Esophagus (tissue), 2 donors: Measurements from ENCODE around the gene NEMP2. TPM values are rescaled to one million over a fixed set of nuclear protein-coding genes. Genes with fewer than 3 reads are reported as not detected.
"Not testable (repeated sequence)": the region's sequence is repeated elsewhere in the genome, so short reads cannot be mapped to it uniquely, and the experiment has no call there.

Source experiments
- H3K27ac ChIP-seq, 2 donors: one replicate each; pipeline ENCODE4 v1.5.1; 2013; ENCODE audit warnings: low read depth in 2 of 2, mild to moderate bottlenecking in 2 of 2, inconsistent platforms in 1 of 2, low read length in 1 of 2, moderate library complexity in 1 of 2
- H3K27me3 ChIP-seq, 2 donors: one replicate each; pipeline ENCODE4 v1.6.1; 2013; ENCODE audit warnings: low read length in 2 of 2, control low read depth in 1 of 2, mild to moderate bottlenecking in 1 of 2; ENCODE audit not compliant: insufficient read depth in 2 of 2, control insufficient read depth in 1 of 2
- H3K36me3 ChIP-seq, 2 donors: one replicate each; pipeline ENCODE4 v1.6.1; 2013; ENCODE audit warnings: low read length in 1 of 2; ENCODE audit not compliant: control insufficient read depth in 2 of 2, insufficient read depth in 2 of 2
- H3K4me1 ChIP-seq, 2 donors: one replicate each; pipeline ENCODE4 v1.6.1; 2013; ENCODE audit warnings: low read length in 1 of 2; ENCODE audit not compliant: control insufficient read depth in 2 of 2, insufficient read depth in 2 of 2
- H3K4me3 ChIP-seq, 2 donors: one replicate each; pipeline ENCODE4 v1.5.1; 2013; ENCODE audit warnings: low read length in 2 of 2, mild to moderate bottlenecking in 2 of 2, low read depth in 1 of 2, moderate library complexity in 1 of 2
- H3K9me3 ChIP-seq, 2 donors: one replicate each; pipeline ENCODE4 v1.6.1; 2013; ENCODE audit warnings: mild to moderate bottlenecking in 2 of 2, low read depth in 1 of 2, low read length in 1 of 2, moderate library complexity in 1 of 2; ENCODE audit not compliant: control insufficient read depth in 2 of 2, insufficient read depth in 1 of 2
- WGBS, 2 donors: extraction: QIAGEN DNeasy Blood & Tissue Kit; methylation state at CpG; one replicate each; pipeline ENCODE4 v1.1.7; 2013; 5-methylcytosine and 5-hydroxymethylcytosine counted together
- polyA plus RNA-seq, 2 donors: library from polyadenylated mRNA; stranded (reverse); fragments of 200-250 nt; gene quantifications; one replicate each; pipeline ENCODE4 v1.2.3, GENCODE V29; 2013
- donor health status: healthy with polysubstance abuse.
- donor health status: Bipolar disorder and iron deficiency.

The NEMP2 gene
- polyA plus RNA-seq, 2 donors, result 0.61 to 1.4 TPM

DNA sequence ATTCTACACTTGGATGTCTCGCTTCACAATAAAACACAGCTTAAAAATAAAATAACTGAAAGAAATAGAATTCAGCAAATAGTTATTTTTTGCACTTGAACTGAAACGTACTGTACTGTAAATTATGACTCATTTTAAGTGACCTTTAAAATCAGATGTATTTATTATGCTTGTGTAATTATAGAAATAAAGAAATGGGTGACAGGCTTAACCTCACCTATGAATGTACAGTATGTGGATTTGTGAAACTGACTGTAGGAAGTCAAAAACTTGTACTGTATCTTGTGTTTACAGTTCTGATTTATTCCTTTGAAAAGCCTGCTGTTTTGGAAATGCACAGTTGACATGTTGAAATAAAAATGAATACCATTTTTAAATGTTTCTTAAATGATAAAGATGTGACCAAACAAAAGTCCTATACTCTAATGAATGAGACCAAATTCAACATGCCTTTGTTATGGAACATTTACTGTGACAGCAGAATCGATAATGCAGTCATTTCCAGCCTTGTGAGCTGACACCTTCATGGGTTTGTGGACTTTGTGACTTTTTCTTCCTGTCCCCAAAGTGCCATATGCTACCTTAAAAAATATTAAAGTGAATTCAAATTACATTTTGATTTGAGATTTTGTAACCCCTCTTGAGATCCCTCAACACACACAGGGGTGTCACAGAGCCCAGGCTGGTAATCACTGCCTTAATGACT is 32.7 kb downstream of the NEMP2 start:
- 58 to 63% methylated on average over 3 of the region's 3 CpGs for WGBS, 2 donors
- no peaks in the 10 kb centered on the region for H3K27me3 ChIP-seq
- no peak overlapping the region for H3K4me3 ChIP-seq
- peaks cover 0 to 2% of the 10 kb centered on the region in 2 donors for H3K4me1 ChIP-seq
- peaks cover 9 to 16% of the 10 kb centered on the region in 2 donors for H3K36me3 ChIP-seq
- H3K27ac ChIP-seq, result no peak overlapping the region
- H3K9me3 ChIP-seq, result no peaks in the 10 kb centered on the region

DNA sequence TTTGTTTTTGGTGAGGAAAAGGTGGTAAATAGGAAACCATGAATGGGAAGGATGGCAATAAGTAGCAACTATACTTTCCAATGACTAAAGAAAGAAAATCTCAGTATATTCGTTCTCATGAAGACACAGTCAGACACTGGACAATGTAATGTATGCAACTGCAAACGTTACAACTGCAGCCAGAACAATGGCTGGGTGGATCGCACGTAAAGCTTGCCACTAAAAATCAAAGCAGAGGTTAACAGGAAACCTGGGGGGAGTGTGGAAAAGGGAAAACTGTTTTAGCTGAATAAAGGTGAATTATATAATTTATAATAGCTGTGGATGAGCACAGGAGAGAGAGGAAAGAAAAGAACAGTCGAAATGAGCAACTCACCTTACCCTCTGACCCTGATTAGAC is 33.3 kb downstream of the NEMP2 start:
- Histone ChIP-seq H3K4me3 (no peak overlapping the region), H3K36me3 (peaks cover 9 to 16% of the 10 kb centered on the region in 2 donors), H3K4me1 (peaks cover 0 to 2% of the 10 kb centered on the region in 2 donors), H3K27me3 (no peaks in the 10 kb centered on the region), H3K9me3 (no peaks in the 10 kb centered on the region), H3K27ac (no peak overlapping the region)
- 71 to 78% methylated on average over 5 of the region's 5 CpGs for WGBS, 2 donors

GRCh38 chr2:190500054-190500502 is 34.4 kb downstream of the NEMP2 start:
- no peaks in the 10 kb centered on the region for H3K9me3 ChIP-seq
- H3K27ac ChIP-seq, result no peak overlapping the region
- H3K4me1 ChIP-seq, result peaks cover 0 to 2% of the 10 kb centered on the region in 2 donors
- no peak overlapping the region for H3K4me3 ChIP-seq
- WGBS, 2 donors, result 74 to 81% methylated on average over 7 of the region's 7 CpGs
- H3K27me3 ChIP-seq, result no peaks in the 10 kb centered on the region
- H3K36me3 ChIP-seq, result peaks cover 9 to 16% of the 10 kb centered on the region in 2 donors

DNA sequence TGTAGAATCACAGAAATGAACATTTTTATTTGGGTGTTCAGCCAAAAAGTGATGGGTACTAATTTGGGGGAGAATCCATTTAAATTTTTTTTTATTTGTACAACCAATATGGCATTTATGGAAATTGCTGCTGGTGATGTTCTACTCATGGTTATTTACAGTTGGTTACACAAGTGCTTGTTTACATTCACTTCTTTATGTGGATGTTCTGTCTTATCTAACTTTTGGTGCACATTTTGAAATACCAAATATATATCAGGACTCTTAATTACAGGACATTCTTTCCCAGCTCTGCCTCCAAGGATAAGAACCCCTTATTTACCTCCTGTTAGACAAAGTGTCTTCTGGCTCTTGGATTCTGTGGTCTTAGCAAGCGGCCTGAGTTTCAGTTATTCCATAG is 35.2 kb downstream of the NEMP2 start:
- no peak overlapping the region for H3K4me3 ChIP-seq
- H3K36me3 ChIP-seq, result peaks cover 9 to 16% of the 10 kb centered on the region in 2 donors
- H3K4me1 ChIP-seq, result peaks cover 0 to 2% of the 10 kb centered on the region in 2 donors
- H3K27ac ChIP-seq, result no peak overlapping the region
- WGBS, 2 donors, result 95 to 97% methylated on average over 1 of the region's 1 CpG
- H3K27me3 ChIP-seq, result no peaks in the 10 kb centered on the region
- no peaks in the 10 kb centered on the region for H3K9me3 ChIP-seq

DNA sequence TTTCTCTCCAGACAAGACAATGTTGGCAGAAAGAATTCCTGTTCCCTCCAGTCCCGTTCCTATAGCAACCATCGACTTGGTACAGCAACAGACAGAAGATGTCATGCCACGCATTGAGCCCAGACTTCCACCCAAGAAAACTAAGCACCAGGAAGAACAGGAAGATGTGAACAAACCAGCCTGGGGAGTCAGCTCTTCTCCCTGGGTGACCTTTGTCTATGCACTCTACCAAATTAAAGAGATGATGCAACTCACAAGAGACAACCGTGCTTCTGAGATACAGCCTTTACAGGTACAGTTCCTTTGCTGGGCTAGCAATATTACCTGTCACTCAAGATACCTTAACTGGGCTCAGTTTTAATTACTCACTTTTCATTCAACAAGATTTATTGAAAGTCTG is 37.1 kb downstream of the NEMP2 start:
- Histone ChIP-seq H3K27me3 (no peaks in the 10 kb centered on the region), H3K27ac (no peak overlapping the region)
- 61 to 68% methylated on average over 4 of the region's 4 CpGs for WGBS, 2 donors

GRCh38 chr2:190494600-190495227 is 39.8 kb downstream of the NEMP2 start:
- not testable (repeated sequence) for H3K27ac ChIP-seq, H3K4me1 ChIP-seq, H3K27me3 ChIP-seq, H3K4me3 ChIP-seq, H3K36me3 ChIP-seq, H3K9me3 ChIP-seq
- 82 to 84% methylated on average over 3 of the region's 3 CpGs for WGBS, 2 donors

More for the DNA sequence above, 37.1 kb downstream of the NEMP2 start:
- no peak overlapping the region for H3K4me3 ChIP-seq
- no peaks in the 10 kb centered on the region for H3K9me3 ChIP-seq
- H3K4me1 ChIP-seq, result peaks cover 0 to 2% of the 10 kb centered on the region in 2 donors
- H3K36me3 ChIP-seq, result peaks cover 5 to 8% of the 10 kb centered on the region in 2 donors

DNA sequence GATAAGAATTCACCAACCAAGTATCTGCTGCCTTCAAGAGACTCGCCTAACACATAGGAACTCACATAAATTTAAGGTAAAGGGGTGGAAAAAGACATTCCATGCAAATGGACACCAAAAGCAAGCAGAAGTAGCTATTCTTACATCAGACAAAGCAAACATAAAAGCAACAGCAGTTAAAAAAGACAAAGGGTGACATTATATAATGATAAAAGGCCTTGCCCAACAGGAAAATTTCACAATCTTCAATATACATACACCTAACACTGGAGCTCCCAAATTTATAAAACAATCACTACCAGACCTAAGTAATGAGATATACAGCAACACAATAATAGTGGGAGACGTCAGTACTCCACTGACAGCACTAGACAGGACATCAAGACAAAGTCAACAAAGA is 41.4 kb downstream of the NEMP2 start:
- Histone ChIP-seq H3K36me3 (peaks cover 4 to 5% of the 10 kb centered on the region in 2 donors), H3K27ac (no peak overlapping the region), H3K27me3 (no peaks in the 10 kb centered on the region), H3K4me1 (no peaks in the 10 kb centered on the region), H3K9me3 (no peaks in the 10 kb centered on the region), H3K4me3 (no peak overlapping the region)
- whole genome bisulfite sequencing, 2 donors, result 91 to 96% methylated on average over 2 of the region's 2 CpGs

- H3K4me1 ChIP-seq, result no peaks in the 10 kb centered on the region
Observed at GRCh38 chr2:190490502-190490901, 44.0 kb downstream of the NEMP2 start.

GRCh38 chr2:190489475-190489874 is 45.0 kb downstream of the NEMP2 start:
- no peaks in the 10 kb centered on the region for H3K9me3 ChIP-seq
- no peak overlapping the region for H3K27ac ChIP-seq
- no peaks in the 10 kb centered on the region for H3K4me1 ChIP-seq
- H3K36me3 ChIP-seq, result peaks cover 4 to 5% of the 10 kb centered on the region in 2 donors
- WGBS, 2 donors, result 91 to 95% methylated on average over 4 of the region's 4 CpGs
- no peak overlapping the region for H3K4me3 ChIP-seq
- H3K27me3 ChIP-seq, result no peaks in the 10 kb centered on the region

More at GRCh38 chr2:190490502-190490901, 44.0 kb downstream of the NEMP2 start:
- no peaks in the 10 kb centered on the region for H3K27me3 ChIP-seq
- peaks cover 4 to 5% of the 10 kb centered on the region in 2 donors for H3K36me3 ChIP-seq
- no peak overlapping the region for H3K4me3 ChIP-seq
- H3K27ac ChIP-seq, result no peak overlapping the region
- no peaks in the 10 kb centered on the region for H3K9me3 ChIP-seq
- 84 to 97% methylated on average over 3 of the region's 3 CpGs for WGBS, 2 donors
